HL-60 (cell line): Measurements from ENCODE around the gene ARHGAP10.

ENCODE experiments used
- CTCF ChIP-seq: IDR thresholded peaks from one replicate; pipeline ENCODE4 v1.5.1; 2011; ENCODE audit warnings: low read length, control low read depth, inconsistent platforms; ENCODE audit not compliant: insufficient read depth
- POLR2AphosphoS5 ChIP-seq: IDR thresholded peaks from 2 replicates; pipeline ENCODE4 v1.6.1; 2012; ENCODE audit warnings: low read depth

DNA sequence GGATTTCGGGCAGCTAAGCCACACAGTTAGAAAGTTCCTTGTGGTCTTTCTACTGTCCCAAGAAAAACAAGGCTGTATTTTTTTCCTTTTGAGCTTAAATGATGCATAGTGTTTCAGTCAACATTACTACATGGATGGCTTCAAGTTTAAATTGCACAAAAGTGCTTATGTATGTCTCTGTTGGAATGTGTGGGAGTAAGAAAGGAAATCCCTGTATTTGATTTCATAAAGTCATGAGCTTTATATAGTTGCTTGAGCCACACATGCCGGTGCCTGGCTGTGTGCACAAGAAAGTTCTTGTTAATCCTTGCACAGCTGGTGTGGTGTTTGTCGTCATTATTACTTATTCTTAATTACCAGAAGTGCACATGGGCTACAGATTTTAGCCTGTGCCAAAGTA is 262.2 kb downstream of the ARHGAP10 start:
- TF ChIP-seq POLR2AphosphoS5: no peak
- no peak for TF ChIP-seq CTCF
